GM12874 (cell line): ENCODE data around the gene SH3TC1.

Experiments used
- TF ChIP-seq, protein P1 (sequence below): IDR thresholded peaks from 2 replicates; pipeline ENCODE4 v1.5.1; 2011; ENCODE audit warnings: low read depth, mild to moderate bottlenecking, control low read depth, low read length, moderate library complexity; ENCODE audit not compliant: insufficient read depth

The SH3TC1 gene

GRCh38 chr4:8279321-8280157 is 80.4 kb downstream of the SH3TC1 start:
- TF ChIP-seq, protein P1, sequence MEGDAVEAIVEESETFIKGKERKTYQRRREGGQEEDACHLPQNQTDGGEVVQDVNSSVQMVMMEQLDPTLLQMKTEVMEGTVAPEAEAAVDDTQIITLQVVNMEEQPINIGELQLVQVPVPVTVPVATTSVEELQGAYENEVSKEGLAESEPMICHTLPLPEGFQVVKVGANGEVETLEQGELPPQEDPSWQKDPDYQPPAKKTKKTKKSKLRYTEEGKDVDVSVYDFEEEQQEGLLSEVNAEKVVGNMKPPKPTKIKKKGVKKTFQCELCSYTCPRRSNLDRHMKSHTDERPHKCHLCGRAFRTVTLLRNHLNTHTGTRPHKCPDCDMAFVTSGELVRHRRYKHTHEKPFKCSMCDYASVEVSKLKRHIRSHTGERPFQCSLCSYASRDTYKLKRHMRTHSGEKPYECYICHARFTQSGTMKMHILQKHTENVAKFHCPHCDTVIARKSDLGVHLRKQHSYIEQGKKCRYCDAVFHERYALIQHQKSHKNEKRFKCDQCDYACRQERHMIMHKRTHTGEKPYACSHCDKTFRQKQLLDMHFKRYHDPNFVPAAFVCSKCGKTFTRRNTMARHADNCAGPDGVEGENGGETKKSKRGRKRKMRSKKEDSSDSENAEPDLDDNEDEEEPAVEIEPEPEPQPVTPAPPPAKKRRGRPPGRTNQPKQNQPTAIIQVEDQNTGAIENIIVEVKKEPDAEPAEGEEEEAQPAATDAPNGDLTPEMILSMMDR = no peak

DNA sequence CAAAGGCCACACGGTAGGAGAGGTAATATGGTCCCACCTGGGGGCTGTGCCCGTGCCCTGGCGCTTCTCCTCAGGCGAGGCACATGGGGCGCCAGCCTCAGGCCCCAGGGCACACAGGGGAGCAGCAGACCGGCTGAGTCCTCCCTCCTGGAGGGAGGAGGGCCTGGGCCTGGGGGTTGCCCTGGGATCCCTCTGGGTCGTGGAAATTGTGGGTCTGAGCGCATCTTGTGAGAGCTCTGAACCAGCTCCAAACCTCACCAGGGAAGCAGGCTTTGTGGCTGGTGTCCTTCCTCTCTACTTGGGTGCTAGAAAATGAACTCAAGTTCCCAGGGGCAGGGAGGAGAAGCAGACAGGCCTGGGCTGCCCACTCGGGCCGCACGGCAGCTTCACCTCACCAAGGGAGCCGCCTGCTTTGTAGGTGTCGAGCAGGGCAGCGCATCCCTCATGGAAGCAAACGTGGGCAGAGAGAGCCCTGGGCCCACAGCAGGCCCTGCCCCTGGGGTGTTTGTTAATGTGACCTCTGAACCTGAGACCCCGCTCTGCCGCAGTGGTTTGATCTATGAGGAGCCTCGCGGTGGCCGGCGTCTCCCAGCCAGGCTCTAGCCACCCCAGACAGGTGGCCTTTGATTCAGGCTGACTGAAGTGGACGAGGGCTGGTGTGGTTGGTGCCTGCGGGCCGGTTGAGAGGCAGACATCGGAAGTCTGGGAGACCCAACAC is 81.2 kb downstream of the SH3TC1 start:
- TF ChIP-seq, protein P1 = no peak

DNA sequence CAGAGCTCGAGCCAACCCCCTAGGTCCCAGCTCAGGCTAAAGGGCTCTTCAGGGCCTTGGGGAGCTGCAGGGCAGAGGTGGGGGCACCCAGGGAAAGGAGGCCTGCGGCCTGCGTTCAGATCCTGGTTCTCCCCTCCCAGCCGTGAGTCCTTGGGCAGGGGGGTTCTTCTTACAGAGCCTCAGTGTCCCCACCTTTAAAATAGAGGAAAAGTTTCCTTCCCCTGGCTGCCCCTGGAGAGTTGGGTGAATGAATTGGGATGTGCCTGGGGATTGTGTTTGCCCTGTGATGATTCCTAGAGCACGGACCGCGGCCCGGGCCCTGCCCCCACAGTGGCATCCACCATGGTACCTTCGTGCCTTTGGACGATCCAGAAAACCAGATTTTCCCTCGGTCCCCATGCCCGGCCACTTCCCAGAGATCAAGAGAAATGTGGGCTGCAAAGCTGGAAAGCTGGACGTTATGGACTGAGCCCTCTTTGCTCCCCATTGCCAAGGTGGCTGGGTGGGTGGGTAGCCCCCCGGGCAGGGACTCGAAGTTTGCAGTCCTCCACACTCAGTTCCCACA is 81.9 kb downstream of the SH3TC1 start:
- TF ChIP-seq, protein P1 = no peak

- TF ChIP-seq, protein P1 = no peak
Measured at GRCh38 chr4:8281519-8282133, 82.5 kb downstream of the SH3TC1 start.

- TF ChIP-seq, protein P1 = no peak
Measured at GRCh38 chr4:8282134-8282641, 83.1 kb downstream of the SH3TC1 start.

DNA sequence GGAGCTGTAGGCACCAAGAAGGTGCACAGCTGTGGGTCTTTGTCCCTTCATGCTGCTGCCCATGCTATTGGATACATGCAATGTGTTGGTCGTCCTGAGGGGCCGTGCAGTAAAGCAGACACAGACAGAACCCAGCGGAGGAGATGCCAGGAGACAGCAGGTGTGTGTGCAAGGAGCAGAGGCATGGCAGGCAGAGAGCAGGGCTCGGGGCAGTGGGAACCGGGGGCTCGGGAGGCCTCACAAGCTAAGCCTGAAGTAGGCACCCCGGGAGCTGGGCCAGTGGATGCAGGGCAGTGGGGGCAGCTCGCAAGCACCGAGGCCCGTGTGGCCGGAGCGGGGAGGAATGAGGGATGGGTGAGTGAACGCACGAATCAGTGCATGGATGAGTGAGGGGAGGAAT is 83.7 kb downstream of the SH3TC1 start:
- TF ChIP-seq, protein P1 = no peak

GRCh38 chr4:8283161-8283560 is 84.1 kb downstream of the SH3TC1 start:
- TF ChIP-seq, protein P1 = no peak
